Stomach (tissue), 9 donors: Measurements from ENCODE around the gene CYTIP. TPM values are rescaled to one million over a fixed set of nuclear protein-coding genes. Genes with fewer than 3 reads are reported as not detected.

ENCODE experiments used
- DNase-seq, 2 donors: peaks; one replicate each; pipeline versions ENCODE4 v3.0.0 to v3.0.0-alpha.2; 2013 to 2019
- H3K27ac ChIP-seq, 5 donors: fragments of 200-600 bp in 4 of 5; sonication (generic) in 4 of 5; one replicate each; pipeline ENCODE4 v1.5.1; 2013 to 2019; ENCODE audit warnings: mild to moderate bottlenecking in 1 of 5, moderate library complexity in 1 of 5
- H3K27me3 ChIP-seq, 3 donors: fragments of 200-600 bp; sonication (generic); one replicate each; pipeline ENCODE4 v1.5.1; 2017 to 2019; ENCODE audit warnings: mixed run types in 1 of 3
- H3K36me3 ChIP-seq, 4 donors: fragments of 200-600 bp; sonication (generic); 1 replicate in 3 of 4; 2 replicates in 1 of 4; pipeline ENCODE4 v1.5.1; 2016 to 2019
- H3K4me1 ChIP-seq, 4 donors: fragments of 200-600 bp; sonication (generic); one replicate each; pipeline ENCODE4 v1.5.1; 2016 to 2019
- H3K4me3 ChIP-seq, 4 donors: fragments of 200-600 bp; sonication (generic) in 3 of 4; one replicate each; pipeline ENCODE4 v1.5.1; 2016 to 2019; ENCODE audit warnings: mild to moderate bottlenecking in 1 of 4
- H3K9me3 ChIP-seq, 4 donors: fragments of 200-600 bp; sonication (generic); one replicate each; pipeline ENCODE4 v1.5.1; 2016 to 2019
- CTCF ChIP-seq, 7 experiments: fragments of 450-650 bp in 4 of 7; fragments of 200-600 bp in 3 of 7; sonication (generic) in 3 of 7; IDR thresholded peaks; one replicate each; pipeline ENCODE4 v1.5.1; 2016 to 2019; ENCODE audit warnings: antibody characterized with exemption in 7 of 7, control low read depth in 2 of 7, mild to moderate bottlenecking in 1 of 7
- EP300 ChIP-seq: sonication (generic); formaldehyde crosslinking; IDR thresholded peaks from one replicate; pipeline ENCODE4 v1.6.1; 2017; ENCODE audit warnings: antibody characterized with exemption
- POLR2A ChIP-seq, 4 donors: fragments of 450-650 bp; IDR thresholded peaks; one replicate each; pipeline ENCODE4 v1.6.1; 2016; ENCODE audit warnings: antibody characterized with exemption in 4 of 4, control low read depth in 2 of 4, mild to moderate bottlenecking in 1 of 4, moderate library complexity in 1 of 4
- POLR2AphosphoS5 ChIP-seq, 3 donors: sonication (generic); formaldehyde crosslinking; IDR thresholded peaks; one replicate each; pipeline ENCODE4 v1.6.1; 2016; ENCODE audit warnings: antibody characterized with exemption in 3 of 3
- WGBS, 5 donors: extraction: QIAGEN DNeasy Blood & Tissue Kit in 3 of 5; methylation state at CpG; one replicate each; pipeline versions ENCODE4 v1.1.5 to v1.1.7; 2013 to 2018; 5-methylcytosine and 5-hydroxymethylcytosine counted together
- intact Hi-C: fragments of 100-400 bp; cut with DNase I; formaldehyde crosslinking; loops from one replicate; pipeline ENCODE4 v1.15.1; 2023; ENCODE audit warnings: low total_unique reads
- polyA plus RNA-seq, 3 donors: library from polyadenylated mRNA; stranded (reverse); fragments of 200-250 nt; gene quantifications; one replicate each; pipeline ENCODE4 v1.2.3, GENCODE V29; 2013
- total RNA-seq, 5 donors: library from RNA; depleted of rRNA; stranded (reverse); fragments of >200 nt; gene quantifications; one replicate each; pipeline versions ENCODE4 v1.1.0 to v1.2.3, GENCODE V29; 2014 to 2016
- donor health status: healthy with polysubstance abuse.
- donor health status: Bipolar disorder and iron deficiency.
- donor health status: healthy.

Gene CYTIP
- total and polyA plus RNA-seq, 8 donors: 5.3 to 30.7 (median 17.4) TPM; not detected in 1

GRCh38 chr2:157440404-157441071 lies 3.4 kb downstream of the CYTIP start:
- H3K4me3 ChIP-seq: peak overlapping the region; percentile 23 to 50 (median 45)
- peaks cover 4 to 60% (median 28%) of the 10 kb centered on the region in 4 donors for H3K4me1 ChIP-seq
- no peaks in the 10 kb centered on the region for H3K9me3 ChIP-seq
- DNase-seq: peak; percentile 41 to 50
- intact Hi-C loops: no loop called here
- TF ChIP-seq POLR2A (IDR thresholded peaks at IDR 0.05) (no peak), POLR2AphosphoS5 (IDR thresholded peaks at IDR 0.05) (peak in 1 of 3 donors; percentile 51)
- WGBS, 5 donors: 25 to 42% (median 40%) methylated on average over 5 of the region's 5 CpGs
- no peaks in the 10 kb centered on the region for H3K27me3 ChIP-seq
- peak overlapping the region; percentile 9 to 89 (median 79) for H3K27ac ChIP-seq
- no peaks in the 10 kb centered on the region for H3K36me3 ChIP-seq

GRCh38 chr2:157439824-157440186 lies 4.1 kb downstream of the CYTIP start:
- no peaks in the 10 kb centered on the region for H3K36me3 ChIP-seq
- H3K9me3 ChIP-seq: no peaks in the 10 kb centered on the region
- peak overlapping the region; percentile 23 to 50 (median 45) for H3K4me3 ChIP-seq
- TF ChIP-seq EP300 (no peak), POLR2AphosphoS5 (IDR thresholded peaks at IDR 0.05) (no peak), CTCF (IDR thresholded peaks at IDR 0.05) (no peak)
- H3K4me1 ChIP-seq: peaks cover 4 to 65% (median 29%) of the 10 kb centered on the region in 4 donors
- peak in 1 of 2 donors; percentile 44 for DNase-seq
- no peaks in the 10 kb centered on the region for H3K27me3 ChIP-seq
- peak overlapping the region; percentile 72 to 89 (median 79) for H3K27ac ChIP-seq
- intact Hi-C loops: no loop called here
- WGBS, 5 donors: 17 to 35% (median 30%) methylated on average over 1 of the region's 1 CpG

- 20 to 42% (median 27%) methylated on average over 12 of the region's 12 CpGs for WGBS, 5 donors
- peak overlapping the region; percentile 23 to 50 (median 45) for H3K4me3 ChIP-seq
- no peaks in the 10 kb centered on the region for H3K36me3 ChIP-seq
- intact Hi-C loops: no loop called here
- no peaks in the 10 kb centered on the region for H3K9me3 ChIP-seq
- no peaks in the 10 kb centered on the region for H3K27me3 ChIP-seq
- TF ChIP-seq CTCF (IDR thresholded peaks at IDR 0.05) (no peak), POLR2AphosphoS5 (IDR thresholded peaks at IDR 0.05) (peak in 1 of 3 donors; percentile 9), POLR2A (IDR thresholded peaks at IDR 0.05) (no peak), EP300 (no peak)
- DNase-seq: peak in 1 of 2 donors; percentile 61
- peak overlapping the region; percentile 79 to 89 (median 82) for H3K27ac ChIP-seq
- H3K4me1 ChIP-seq: peaks cover 0 to 65% (median 26%) of the 10 kb centered on the region in 4 donors
Observed at GRCh38 chr2:157438863-157439823, 4.7 kb downstream of the CYTIP start.

GRCh38 chr2:157433394-157433793 lies 10.5 kb downstream of the CYTIP start:
- no peak for TF ChIP-seq POLR2A (IDR thresholded peaks at IDR 0.05)
- no peak for TF ChIP-seq POLR2AphosphoS5 (IDR thresholded peaks at IDR 0.05)
- TF ChIP-seq EP300: no peak
- TF ChIP-seq CTCF (IDR thresholded peaks at IDR 0.05): no peak
- WGBS, 5 donors: 5 to 23% (median 8%) methylated on average over 1 of the region's 1 CpG
- intact Hi-C loops: no loop called here
- DNase-seq: no peak
- H3K9me3 ChIP-seq: no peaks in the 10 kb centered on the region
- H3K27me3 ChIP-seq: no peaks in the 10 kb centered on the region
- H3K27ac ChIP-seq: peak overlapping the region in 2 of 5 donors; percentile 34 to 40
- peaks cover 0 to 58% (median 21%) of the 10 kb centered on the region in 4 donors for H3K4me1 ChIP-seq
- H3K36me3 ChIP-seq: peaks cover 5 to 24% (median 19%) of the 10 kb centered on the region in 4 donors
- H3K4me3 ChIP-seq: no peak overlapping the region
